SKM-1 (cell line): ENCODE measurements around the gene ACP4.
"Not testable (repeated sequence)": the region's sequence is repeated elsewhere in the genome, so short reads cannot be mapped to it uniquely, and the experiment has no call there.

Experiments
- DNase-seq: peaks from one replicate; lab custom pipeline; 2025; ENCODE audit not compliant: unreplicated experiment; lab: John Stamatoyannopoulos, UW

The ACP4 gene, protein sequence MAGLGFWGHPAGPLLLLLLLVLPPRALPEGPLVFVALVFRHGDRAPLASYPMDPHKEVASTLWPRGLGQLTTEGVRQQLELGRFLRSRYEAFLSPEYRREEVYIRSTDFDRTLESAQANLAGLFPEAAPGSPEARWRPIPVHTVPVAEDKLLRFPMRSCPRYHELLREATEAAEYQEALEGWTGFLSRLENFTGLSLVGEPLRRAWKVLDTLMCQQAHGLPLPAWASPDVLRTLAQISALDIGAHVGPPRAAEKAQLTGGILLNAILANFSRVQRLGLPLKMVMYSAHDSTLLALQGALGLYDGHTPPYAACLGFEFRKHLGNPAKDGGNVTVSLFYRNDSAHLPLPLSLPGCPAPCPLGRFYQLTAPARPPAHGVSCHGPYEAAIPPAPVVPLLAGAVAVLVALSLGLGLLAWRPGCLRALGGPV

DNA sequence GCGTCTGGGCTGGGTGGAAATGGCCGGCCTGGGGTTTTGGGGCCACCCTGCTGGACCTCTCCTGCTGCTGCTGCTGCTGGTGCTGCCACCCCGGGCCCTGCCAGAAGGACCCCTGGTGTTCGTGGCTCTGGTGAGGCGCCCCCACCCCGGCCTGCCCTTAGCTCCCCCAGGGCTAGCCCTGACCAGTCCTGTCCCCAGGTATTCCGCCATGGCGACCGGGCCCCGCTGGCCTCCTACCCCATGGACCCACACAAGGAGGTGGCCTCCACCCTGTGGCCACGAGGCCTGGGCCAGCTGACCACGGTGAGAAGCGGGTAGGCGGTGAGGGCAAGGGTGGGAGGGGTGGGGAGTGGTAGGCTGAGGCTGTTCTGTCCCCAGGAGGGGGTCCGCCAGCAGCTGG, at the start of gene ACP4:
ACP4 (plus strand) TSS at position 20 of the 400 bp plus-strand sequence; CDS start at position 20, 0 bp downstream.
- no peak for DNase-seq

DNA sequence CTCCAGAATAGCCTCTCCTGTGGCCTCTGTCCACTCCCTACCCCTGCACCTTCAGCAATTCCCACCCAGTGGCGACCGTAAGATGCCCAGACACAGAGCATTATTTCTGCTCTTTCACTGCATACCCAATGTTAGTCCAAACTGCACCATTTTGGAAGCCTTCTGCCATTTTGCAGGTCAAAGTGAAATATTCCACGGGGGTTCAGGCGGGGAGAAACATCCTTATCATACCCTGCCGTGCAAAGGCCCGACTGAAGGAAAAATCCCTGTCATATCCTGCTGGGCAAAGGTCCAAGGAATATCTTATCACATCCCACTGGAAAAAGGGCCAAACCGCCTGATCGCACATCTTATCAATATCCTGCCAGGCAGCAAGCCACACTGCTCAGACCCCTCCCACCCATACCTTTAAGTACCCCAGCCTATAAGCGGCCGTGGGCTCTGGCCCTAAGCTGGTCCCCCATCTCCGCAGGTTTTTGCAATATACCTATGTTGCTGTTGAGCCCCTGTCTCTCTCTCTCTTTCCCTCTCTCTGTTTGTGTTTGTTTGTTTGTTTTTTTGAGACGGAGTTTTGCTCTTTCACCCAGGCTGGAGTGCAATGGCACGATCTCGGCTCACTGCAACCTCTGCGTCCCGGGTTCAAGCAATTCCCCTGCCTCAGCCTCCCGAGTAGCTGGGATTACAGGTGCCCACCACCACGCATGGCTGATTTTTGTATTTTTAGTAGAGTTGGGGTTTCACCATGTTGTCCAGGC, 48.9 kb upstream of the ACP4 start:
- DNase-seq = no peak

DNA sequence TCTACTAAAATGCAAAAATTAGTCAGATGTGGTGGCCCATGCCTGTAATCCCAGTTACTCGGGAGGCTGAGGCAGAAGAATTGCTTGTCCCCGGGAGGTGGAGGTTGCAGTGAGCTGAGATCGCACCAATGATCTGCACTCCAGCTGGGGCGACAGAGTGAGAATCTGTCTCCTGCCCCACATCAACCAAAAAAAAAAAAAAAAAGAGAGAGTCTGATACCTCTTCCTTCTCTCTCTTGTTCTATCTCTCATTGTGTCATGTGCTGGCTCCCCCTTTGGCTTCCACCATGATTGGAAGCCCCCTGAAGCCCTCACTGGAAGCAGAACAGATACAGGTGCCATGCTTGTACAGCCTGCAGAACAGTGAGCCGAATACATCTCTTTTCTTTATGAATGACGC, 46.7 kb upstream of the ACP4 start:
- DNase-seq = no peak

DNA sequence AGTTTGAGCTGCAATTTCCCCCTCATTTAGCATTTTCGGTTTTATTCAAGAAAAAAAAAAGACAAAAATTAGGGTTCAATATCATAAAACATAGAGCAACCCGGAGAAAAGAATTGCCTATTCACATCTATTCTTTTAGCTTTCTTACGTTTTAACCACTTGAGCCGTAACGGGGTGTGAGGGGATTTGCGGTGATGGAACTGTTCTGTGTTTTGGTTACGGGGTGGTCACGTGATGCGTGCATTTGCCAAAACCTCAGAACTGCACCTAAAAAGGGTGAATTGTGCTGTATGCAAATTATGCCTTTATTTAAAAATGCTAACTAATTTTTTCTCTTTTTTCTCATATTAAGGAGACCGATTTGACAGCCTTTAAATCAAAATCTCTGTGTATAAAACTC, 45.0 kb upstream of the ACP4 start:
- DNase-seq = no peak

DNA sequence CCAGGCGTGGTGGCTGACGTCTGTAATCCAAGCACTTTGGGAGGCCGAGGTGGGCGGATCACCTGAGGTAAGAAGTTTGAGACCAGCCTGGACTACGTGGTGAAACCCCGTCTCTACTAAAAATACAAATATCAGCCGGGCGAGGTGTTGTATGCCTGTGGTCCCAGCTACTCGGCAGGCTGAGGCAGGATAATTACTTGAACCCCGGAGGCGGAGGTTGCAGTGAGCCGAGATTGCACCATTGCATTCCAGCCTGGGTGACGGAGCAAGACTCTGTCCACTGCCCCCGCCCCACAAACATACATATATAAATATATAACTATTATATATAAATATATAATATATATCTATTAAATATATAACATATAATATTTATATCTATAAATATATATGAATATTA, 43.1 kb upstream of the ACP4 start:
- not testable (repeated sequence) for DNase-seq

DNA sequence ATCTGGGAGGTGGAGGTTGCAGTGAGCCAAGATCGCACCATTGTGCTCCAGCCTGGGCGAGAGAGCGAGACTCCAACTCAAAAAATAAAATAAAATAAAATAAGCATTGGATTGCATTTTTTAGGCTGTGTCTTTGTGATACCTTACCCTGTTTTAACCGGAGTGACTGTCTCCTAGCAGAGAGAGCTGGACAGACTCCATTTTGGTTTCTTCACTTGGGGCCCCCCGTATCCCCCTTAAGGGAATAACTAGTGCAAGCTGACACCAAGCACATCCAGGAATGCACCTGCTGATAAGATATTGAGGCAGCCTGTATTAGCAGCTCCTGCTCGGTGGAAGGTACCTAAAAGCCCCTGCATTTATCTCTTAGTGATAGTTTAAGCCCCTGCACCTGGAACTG, 40.7 kb upstream of the ACP4 start:
- DNase-seq = no peak

DNA sequence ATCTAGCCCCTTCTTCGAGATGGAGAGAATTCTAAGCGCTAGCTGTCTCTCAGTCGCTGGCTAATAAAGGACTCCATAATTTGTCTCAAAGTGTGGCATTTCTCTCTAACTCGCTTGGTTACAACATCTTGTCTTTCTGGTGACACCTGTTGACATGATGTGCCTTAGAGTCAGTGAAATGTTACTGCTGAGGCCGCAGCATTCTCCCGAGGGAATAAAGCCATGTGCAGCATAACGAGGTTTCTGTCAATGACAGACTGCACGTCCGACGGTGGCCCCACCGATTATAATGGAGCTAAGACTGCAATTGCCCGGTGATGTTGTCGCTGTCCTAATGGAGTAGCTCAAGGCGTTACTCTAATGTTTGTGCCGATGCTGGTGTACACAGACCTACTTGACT, 40.2 kb upstream of the ACP4 start:
- DNase-seq = no peak

DNA sequence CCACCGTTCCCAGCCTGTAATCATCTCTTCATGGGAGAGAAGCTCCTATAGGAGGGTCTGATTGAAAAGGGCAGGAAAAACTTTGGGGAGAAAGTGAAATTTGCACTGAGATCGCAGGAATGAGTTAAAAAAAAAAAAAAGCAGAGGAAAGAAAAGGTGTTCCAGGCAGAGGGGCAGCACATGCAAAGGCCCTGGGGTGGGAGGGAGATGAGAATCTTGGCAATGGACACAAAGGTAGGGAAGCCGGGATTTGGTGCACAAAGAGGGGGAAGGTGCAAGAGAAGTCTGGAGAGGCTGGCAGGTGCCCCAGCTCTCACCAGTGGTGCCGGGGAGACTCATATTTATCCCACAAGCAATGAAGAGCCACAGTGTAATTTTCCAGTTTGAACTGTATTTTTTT, 36.3 kb upstream of the ACP4 start:
- no peak for DNase-seq

DNA sequence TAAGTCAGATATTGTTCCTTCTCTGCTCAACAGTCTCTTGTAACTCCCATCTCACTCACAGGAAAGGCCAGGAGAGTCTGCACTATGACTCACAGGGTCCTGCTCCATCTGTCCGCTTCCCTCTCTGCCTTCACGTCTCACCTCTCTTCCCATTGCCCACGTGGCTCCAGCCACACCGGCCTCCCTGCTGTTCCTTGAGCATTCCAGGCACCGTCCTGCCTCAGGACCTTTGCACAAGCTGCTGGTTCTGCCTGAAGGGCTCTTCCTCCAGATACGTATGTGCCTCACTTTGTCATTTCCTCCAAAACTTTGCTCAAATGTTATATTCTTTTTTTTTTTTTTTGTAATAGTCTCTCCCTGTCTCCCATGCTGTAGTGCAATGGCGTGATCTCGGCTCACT, 34.0 kb upstream of the ACP4 start:
- not testable (repeated sequence) for DNase-seq

DNA sequence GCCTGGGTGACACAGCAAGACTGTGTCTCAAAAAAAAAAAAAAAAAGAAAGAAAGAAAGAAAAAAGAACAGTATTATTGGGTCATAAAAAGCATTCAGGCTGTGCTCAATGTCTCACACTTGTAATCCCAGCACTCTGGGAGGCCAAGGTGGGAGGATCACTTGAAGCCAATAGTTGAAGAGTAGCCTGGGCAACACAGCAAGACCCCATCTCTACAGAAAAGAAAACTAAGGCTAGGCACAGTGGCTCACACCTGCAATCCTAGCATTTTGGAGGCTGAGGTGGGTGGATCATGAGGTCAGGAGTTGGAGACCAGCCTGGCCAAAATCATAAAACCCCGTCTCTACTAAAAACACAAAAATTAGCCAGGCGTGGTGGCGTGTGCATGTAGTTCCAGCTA, 32.6 kb upstream of the ACP4 start:
- DNase-seq = not testable (repeated sequence)

DNA sequence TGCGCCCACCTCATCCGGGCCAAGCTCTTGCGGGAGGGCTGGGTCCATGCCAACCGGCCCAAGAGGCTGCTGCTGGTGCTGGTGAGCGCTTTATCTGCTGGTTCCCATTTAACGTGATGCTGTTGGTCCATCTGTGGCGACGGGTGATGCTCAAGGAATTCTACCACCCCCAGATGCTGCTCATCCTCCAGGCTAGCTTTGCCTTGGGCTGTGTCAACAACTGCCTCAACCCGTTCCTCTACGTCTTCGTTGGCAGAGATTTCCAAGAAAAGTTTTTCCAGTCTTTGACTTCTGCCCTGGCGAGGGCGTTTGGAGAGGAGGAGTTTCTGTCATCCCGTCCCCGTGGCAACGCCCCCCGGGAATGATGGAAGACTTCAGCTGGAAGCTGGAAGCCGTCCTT, 31.1 kb upstream of the ACP4 start:
- DNase-seq = not testable (repeated sequence)

DNA sequence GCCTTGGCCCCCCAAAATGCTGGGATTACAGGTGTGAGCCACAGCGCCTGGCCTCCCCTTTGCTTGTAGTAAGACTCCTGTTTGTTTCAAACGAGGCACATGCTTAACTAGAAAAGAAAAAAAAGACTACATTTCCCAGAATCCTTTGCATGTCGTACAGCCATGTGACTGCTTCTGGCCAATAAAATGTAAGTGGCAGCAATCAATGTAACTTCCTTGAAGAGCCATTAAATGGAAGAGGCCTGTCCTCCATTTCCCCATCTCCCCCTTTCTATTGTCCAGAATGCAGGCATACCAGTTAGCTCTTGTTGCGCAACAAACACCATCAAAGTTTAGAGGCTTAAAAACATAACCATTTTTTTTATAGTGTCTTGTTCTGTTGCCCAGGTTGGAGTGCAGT, 30.3 kb upstream of the ACP4 start:
- no peak for DNase-seq

DNA sequence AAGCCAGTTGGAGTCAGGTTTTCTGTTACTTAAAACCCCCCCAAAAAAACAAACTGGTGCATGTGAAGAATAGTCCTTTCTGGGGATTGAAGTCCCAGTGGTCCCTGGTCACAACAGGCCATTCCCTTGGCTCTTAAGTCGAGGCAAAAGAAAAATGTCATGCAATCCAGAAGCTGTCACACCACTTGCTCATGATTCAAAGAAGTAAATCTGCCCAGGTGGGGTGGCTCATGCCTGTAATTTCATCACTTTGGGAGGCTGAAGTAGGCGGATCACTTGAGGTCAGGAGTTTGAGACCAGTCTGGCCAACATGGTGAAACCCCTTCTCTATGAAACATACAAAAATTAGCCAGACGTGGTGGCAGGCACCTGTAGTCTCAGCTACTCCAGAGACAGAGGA, 28.7 kb upstream of the ACP4 start:
- not testable (repeated sequence) for DNase-seq

DNA sequence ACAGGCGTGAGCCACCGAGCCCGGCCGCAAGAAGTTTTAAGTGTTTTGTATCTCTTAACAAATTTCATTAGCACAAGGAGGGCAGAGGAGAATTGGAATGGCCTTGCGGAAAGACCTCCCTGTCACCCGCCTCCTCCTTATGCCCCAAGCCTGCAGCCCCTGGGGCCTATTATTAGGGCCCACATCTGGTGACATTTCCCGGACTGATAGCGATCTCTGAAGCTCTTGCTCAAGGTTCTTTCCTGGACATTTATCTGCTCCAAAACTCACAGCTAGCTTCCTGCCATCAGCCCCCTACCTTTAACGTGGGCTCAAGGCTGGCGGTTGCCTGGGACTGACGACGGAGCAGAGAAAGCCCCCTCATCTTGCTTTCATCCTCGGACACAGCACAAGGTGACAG, 26.7 kb upstream of the ACP4 start:
- not testable (repeated sequence) for DNase-seq

DNA sequence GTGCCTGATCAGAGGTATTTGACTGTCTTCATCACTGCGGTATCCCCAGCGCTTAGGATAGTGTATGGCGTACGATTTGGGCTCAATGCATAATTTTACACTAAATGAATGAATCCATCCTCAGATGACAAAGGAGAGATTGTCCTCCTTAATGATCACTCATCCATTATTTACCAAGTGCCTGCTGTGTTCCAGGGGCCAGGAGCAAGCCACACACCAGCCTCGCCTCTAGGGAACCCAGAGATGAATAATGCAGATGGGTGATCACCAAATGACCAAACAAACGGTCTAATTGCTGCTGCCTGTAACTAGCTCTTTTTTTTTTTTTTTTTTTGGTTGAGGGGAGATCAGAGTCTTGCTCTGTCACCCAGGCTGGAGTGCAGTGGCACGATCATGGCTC, 25.8 kb upstream of the ACP4 start:
- DNase-seq = no peak

DNA sequence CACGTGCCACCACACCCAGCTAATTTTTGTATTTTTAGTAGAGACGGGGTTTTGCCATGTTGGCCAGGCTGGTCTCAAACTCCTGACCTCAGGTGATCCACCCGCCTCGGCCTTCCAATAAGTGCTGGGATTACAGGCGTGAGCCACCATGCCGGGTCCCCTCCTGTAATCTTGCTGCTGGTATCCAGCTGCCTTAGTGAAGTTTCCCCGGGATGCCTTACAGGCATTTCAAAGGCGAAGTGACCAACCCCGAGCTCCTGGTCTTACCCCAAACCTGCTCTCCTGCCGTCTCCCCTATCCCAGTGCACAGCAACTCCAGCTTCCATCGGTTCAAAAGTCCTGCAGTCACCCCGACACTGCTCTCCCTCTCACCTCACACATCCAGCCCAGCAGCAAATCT, 23.5 kb upstream of the ACP4 start:
- DNase-seq = not testable (repeated sequence)

DNA sequence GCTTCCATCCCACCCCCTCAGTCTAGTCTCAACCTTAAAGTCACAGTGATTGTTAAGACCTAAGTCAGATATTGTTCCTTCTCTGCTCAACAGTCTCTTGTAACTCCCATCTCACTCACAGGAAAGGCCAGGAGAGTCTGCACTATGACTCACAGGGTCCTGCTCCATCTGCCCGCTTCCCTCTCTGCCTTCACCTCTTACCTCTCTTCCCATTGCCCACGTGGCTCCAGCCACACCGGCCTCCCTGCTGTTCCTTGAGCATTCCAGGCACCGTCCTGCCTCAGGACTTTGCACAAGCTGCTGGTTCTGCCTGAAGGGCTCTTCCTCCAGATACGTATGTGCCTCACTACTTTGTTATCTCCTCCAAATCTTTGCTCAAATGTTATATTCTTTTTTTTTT, 23.0 kb upstream of the ACP4 start:
- DNase-seq = not testable (repeated sequence)

DNA sequence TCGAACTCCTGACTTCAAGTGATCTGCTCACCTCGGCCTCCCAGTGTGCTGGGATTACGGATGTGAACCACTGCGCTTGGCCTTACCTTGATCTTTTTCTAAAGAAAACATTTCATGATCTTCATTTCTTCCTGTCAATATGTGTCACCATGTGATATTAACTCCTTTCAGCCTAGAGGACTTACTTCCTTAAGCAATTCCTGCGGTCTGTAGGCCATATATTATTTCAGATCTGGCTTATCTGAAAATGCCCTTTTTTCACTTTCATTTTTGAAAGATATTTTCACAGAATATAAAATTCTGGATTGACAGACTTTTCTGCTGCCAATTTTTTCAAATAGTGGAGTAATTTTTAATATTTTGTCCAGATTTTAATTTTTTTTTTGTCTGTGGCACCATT, 21.9 kb upstream of the ACP4 start:
- DNase-seq = no peak

DNA sequence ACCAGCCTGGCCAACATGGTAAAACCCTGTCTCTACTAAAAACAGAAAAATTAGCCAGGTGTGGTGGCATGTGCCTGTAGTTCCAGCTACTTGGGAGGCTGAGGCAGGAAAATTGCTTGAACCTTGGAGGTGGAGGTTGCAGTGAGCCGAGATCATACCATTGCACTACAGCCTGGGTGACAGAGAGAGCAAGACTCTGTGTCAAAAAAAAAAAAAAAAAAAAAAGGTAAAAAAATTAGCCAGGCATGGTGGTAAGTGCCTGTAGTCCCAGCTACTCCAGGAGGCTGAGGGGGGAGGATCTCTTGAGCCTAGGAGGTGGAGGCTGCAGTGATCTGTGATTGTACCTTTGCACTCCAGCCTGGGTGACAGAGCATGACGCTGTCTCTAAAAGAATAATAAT, 20.1 kb upstream of the ACP4 start, which contains the start of gene GPR32:
GPR32 (plus strand) TSS at position 301 of the 400 bp plus-strand sequence. CDS start 137 bp downstream, outside the sequence.
- DNase-seq = not testable (repeated sequence)

DNA sequence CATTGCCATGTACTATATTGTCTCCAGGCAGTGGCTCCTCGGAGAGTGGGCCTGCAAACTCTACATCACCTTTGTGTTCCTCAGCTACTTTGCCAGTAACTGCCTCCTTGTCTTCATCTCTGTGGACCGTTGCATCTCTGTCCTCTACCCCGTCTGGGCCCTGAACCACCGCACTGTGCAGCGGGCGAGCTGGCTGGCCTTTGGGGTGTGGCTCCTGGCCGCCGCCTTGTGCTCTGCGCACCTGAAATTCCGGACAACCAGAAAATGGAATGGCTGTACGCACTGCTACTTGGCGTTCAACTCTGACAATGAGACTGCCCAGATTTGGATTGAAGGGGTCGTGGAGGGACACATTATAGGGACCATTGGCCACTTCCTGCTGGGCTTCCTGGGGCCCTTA, 19.3 kb upstream of the ACP4 start:
- DNase-seq = no peak

DNA sequence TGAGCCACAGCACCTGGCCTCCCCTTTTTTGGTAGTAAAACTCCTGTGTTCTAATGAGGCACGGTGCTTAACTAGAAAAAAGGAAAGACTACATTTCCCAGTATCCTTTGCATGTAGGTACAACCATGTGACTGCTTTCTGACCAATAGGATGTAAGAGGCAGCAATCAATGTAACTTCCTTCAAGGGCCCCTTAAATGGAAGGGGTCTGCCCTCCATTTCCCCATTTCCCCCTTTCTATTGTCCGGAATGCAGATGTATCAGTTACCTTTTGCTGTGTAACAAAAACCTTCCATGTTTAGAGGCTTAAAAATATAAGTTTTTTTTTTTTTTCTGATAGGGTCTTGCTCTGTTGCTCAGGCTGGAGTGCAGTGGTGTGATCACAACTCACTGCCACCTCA, 17.7 kb upstream of the ACP4 start:
- no peak for DNase-seq

DNA sequence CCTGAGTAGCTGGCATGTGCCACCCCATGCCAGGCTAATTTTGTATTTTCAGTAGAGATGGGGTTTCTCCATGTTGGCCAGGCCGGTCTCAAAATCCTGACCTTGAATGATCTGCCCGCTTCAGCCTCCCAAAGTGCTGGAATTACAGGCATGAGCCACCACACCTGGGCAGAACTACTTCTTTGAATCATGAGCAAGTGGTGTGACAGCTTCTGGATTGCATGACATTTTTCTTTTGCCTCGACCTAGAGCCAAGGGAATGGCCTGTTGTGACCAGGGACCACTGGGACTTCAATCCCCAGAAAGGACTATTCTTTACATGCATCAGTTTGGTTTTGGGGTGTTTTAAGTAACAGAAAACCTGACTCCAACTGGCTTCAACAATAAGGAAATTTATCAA, 17.3 kb upstream of the ACP4 start:
- DNase-seq = not testable (repeated sequence)
